Ovary (tissue), 9 donors: ENCODE measurements around the gene C6orf132. TPM values are rescaled to one million over a fixed set of nuclear protein-coding genes. Genes with fewer than 3 reads are reported as not detected.

Source experiments
- DNase-seq, 5 donors: peaks; one replicate each; pipeline ENCODE4 v3.0.0-alpha.2; 2019 to 2020
- H3K27ac ChIP-seq, 2 donors: fragments of 200-600 bp; one replicate each; pipeline versions ENCODE4 v1.5.1 to v1.8.0; 2019 to 2022
- H3K27me3 ChIP-seq: fragments of 200-600 bp; one replicate; pipeline ENCODE4 v1.8.0; 2022
- H3K36me3 ChIP-seq: fragments of 200-600 bp; sonication (generic); one replicate; pipeline ENCODE4 v1.5.1; 2019
- H3K4me1 ChIP-seq: one replicate; pipeline ENCODE4 v1.8.1; 2013; ENCODE audit warnings: mild to moderate bottlenecking, moderate library complexity; ENCODE audit not compliant: insufficient read depth
- H3K4me3 ChIP-seq: fragments of 200-600 bp; sonication (generic); one replicate; pipeline ENCODE4 v1.5.1; 2017
- H3K9me3 ChIP-seq, 2 donors: fragments of 200-600 bp in 1 of 2; sonication (generic) in 1 of 2; one replicate each; pipeline versions ENCODE4 v1.5.1 to v1.8.1; 2013 to 2019; ENCODE audit warnings: mild to moderate bottlenecking in 1 of 2, moderate library complexity in 1 of 2
- EP300 ChIP-seq: sonication (generic); formaldehyde crosslinking; IDR thresholded peaks from one replicate; pipeline ENCODE4 v1.6.1; 2017; ENCODE audit warnings: antibody characterized with exemption
- POLR2A ChIP-seq: fragments of 450-650 bp; IDR thresholded peaks from one replicate; pipeline ENCODE4 v1.6.1; 2017; ENCODE audit warnings: antibody characterized with exemption, mild to moderate bottlenecking, moderate library complexity
- whole genome bisulfite sequencing, 3 donors: extraction: QIAGEN DNeasy Blood & Tissue Kit in 1 of 3; methylation state at CpG; one replicate each; pipeline versions ENCODE4 v1.1.5 to v1.1.7; 2013 to 2017; 5-methylcytosine and 5-hydroxymethylcytosine counted together
- intact Hi-C, 4 donors: fragments of 100-400 bp; cut with DNase I; formaldehyde crosslinking; loops; one replicate each; pipeline versions ENCODE4 v1.11.0 to v1.15.1; 2022 to 2023
- polyA plus RNA-seq, 2 donors: library from polyadenylated mRNA; stranded (reverse); fragments of 200-250 nt in 1 of 2; fragments of 350-450 nt in 1 of 2; fragmentation: Illumina TruSeq in 1 of 2; extraction: RNeasy Lipid Tissue Mini Kit (QIAGEN cat#74804) in 1 of 2; gene quantifications; one replicate each; pipeline ENCODE4 v1.2.3, GENCODE V29; 2013 to 2014
- total RNA-seq, 7 donors: library from RNA; depleted of rRNA in 2 of 7; stranded (reverse); fragments of >200 nt in 2 of 7; fragmentation: NEBNext Ultra II Directional in 3 of 7; extraction: Animal tissue kit (Norgen Biotek cat#: 25700) in 3 of 7; gene quantifications; one replicate each; pipeline versions ENCODE4 v1.1.0 to v1.2.4, GENCODE V29; 2016 to 2023
- TF ChIP-seq, protein P1 (sequence below), 3 donors: fragments of 450-650 bp in 2 of 3; fragments of 200-600 bp in 1 of 3; IDR thresholded peaks; one replicate each; pipeline versions ENCODE4 v1.5.1 to v1.8.0; 2016 to 2022; ENCODE audit warnings: antibody characterized with exemption in 3 of 3, mild to moderate bottlenecking in 1 of 3
- donor health status: DM: no; HTN: no; CAD: no; lungs with moderate emphysema.
- donor health status: DM: no; HTN: no; CAD: no.
- donor health status: Bipolar disorder and iron deficiency.
- donor health status: DM: yes; HTN: yes; CAD: no.
- donor health status: DM: no; HTN: no; CAD: no.
- donor health status: DM: yes; HTN: yes; CAD: no.

The C6orf132 gene
- total and polyA plus RNA-seq, 9 donors, result 0.05 to 14.1 (median 1.1) TPM

- H3K4me3 ChIP-seq, result no peak overlapping the region
- H3K27ac ChIP-seq, result no peak overlapping the region
- no peaks in the 10 kb centered on the region for H3K36me3 ChIP-seq
- H3K27me3 ChIP-seq, result no peaks in the 10 kb centered on the region
- TF ChIP-seq POLR2A (no peak), EP300 (no peak)
- TF ChIP-seq, protein P1, sequence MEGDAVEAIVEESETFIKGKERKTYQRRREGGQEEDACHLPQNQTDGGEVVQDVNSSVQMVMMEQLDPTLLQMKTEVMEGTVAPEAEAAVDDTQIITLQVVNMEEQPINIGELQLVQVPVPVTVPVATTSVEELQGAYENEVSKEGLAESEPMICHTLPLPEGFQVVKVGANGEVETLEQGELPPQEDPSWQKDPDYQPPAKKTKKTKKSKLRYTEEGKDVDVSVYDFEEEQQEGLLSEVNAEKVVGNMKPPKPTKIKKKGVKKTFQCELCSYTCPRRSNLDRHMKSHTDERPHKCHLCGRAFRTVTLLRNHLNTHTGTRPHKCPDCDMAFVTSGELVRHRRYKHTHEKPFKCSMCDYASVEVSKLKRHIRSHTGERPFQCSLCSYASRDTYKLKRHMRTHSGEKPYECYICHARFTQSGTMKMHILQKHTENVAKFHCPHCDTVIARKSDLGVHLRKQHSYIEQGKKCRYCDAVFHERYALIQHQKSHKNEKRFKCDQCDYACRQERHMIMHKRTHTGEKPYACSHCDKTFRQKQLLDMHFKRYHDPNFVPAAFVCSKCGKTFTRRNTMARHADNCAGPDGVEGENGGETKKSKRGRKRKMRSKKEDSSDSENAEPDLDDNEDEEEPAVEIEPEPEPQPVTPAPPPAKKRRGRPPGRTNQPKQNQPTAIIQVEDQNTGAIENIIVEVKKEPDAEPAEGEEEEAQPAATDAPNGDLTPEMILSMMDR (IDR thresholded peaks at IDR 0.05), result no peak
- WGBS, 3 donors, result 48 to 67% (median 58%) methylated on average over 4 of the region's 4 CpGs
- no peaks in the 10 kb centered on the region for H3K9me3 ChIP-seq
- no peak for DNase-seq
- intact Hi-C loops, result no loop called here
- H3K4me1 ChIP-seq, result no peaks in the 10 kb centered on the region
These were observed 8.5 kb downstream of the C6orf132 start for GRCh38 chr6:42133926-42134325.

DNA sequence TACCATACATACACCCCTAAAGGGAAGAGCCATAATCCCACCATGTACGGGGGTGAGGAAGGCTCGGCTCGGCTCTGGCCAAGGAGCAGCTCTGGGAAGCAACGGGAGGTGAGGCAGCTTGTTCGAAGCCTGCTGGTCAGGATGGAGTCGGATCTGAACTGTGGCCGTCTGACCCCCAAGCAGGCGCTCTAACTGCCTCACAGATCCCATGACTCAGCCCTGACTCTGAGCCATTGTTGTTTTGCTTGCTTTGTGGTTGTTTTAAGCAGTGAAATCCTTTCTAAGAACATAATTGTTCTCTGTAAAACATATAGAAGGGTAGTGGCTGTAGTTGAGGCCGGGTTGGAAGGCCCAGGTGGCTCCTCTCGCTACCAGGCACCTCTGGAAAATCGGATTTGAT is 10.9 kb downstream of the C6orf132 start:
- TF ChIP-seq EP300 (no peak), POLR2A (no peak)
- TF ChIP-seq, protein P1 (IDR thresholded peaks at IDR 0.05), result no peak
- Histone ChIP-seq H3K4me1 (no peaks in the 10 kb centered on the region), H3K36me3 (no peaks in the 10 kb centered on the region), H3K27ac (no peak overlapping the region), H3K9me3 (no peaks in the 10 kb centered on the region), H3K27me3 (no peaks in the 10 kb centered on the region), H3K4me3 (no peak overlapping the region)
- no peak for DNase-seq
- 76 to 88% (median 80%) methylated on average over 11 of the region's 11 CpGs for WGBS, 3 donors
- intact Hi-C loops, result no loop called here

- no peaks in the 10 kb centered on the region for H3K27me3 ChIP-seq
- H3K27ac ChIP-seq, result no peak overlapping the region
- H3K4me1 ChIP-seq, result no peaks in the 10 kb centered on the region
- no peaks in the 10 kb centered on the region for H3K9me3 ChIP-seq
- H3K36me3 ChIP-seq, result no peaks in the 10 kb centered on the region
- no peak overlapping the region for H3K4me3 ChIP-seq
- TF ChIP-seq EP300, result no peak
- no peak for TF ChIP-seq POLR2A
- TF ChIP-seq, protein P1 (IDR thresholded peaks at IDR 0.05), result no peak
- DNase-seq, result no peak
- intact Hi-C loops, result no loop called here
- 42 to 62% (median 44%) methylated on average over 2 of the region's 2 CpGs for WGBS, 3 donors
These were observed 13.1 kb downstream of the C6orf132 start for GRCh38 chr6:42129360-42129676.

- WGBS, 3 donors, result 33 to 56% (median 46%) methylated on average over 23 to 25 of the region's 25 CpGs
- TF ChIP-seq, protein P1 (IDR thresholded peaks at IDR 0.05), result no peak
- TF ChIP-seq EP300 (no peak), POLR2A (no peak)
- intact Hi-C loops, result no loop called here
- Histone ChIP-seq H3K4me1 (no peaks in the 10 kb centered on the region), H3K27ac (no peak overlapping the region), H3K36me3 (no peaks in the 10 kb centered on the region), H3K9me3 (no peaks in the 10 kb centered on the region), H3K27me3 (no peaks in the 10 kb centered on the region), H3K4me3 (no peak overlapping the region)
- DNase-seq, result no peak
These were observed 13.7 kb downstream of the C6orf132 start for GRCh38 chr6:42128460-42129359.
